ENCODE measurements around the gene LOXL1.

The LOXL1 gene

DNA sequence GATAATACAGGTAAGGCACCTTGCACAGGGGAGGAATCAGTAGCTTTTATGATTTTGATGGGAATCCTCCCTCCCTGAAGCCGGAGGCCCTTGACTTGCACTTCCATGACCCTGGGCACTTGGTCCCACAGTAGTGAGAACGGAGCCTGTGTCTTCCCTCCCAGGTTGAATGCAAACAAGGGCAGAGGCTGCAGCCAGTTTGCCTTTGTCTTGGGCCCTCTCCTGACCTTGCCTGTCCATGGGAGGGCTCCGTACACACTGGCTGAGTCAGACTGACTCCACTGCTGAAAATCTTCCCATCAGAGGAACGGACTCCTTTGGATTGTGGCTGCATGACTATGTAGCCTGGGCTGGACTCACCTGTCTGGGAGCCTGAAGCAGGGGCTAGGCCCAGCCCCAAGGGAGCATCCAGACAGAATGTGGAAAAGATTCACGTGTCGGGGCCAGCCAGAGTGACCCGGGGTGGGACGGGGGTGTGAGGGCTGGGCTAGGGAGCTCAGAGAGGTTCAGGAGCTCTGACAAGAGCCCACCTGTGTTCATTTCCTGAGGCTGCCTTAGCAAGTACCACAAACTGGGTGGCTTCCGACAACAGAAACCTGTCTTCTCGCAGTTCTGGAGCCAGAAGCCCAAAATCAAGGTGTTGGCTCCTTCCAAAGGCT is 43.4 kb upstream of the LOXL1 start:
- Histone ChIP-seq H3K27me3 (ENCODE audit: insufficient read depth, low read length, poor library complexity) (no peaks in the 10 kb centered on the region), H3K9me3 (ENCODE audit: insufficient read depth, low read length, severe bottlenecking) (no peaks in the 10 kb centered on the region), H4K20me1 (ENCODE audit: insufficient read depth, low read length) (no peaks in the 10 kb centered on the region), H3K27ac (ENCODE audit: low read length) (no peak overlapping the region), H2AFZ (ENCODE audit: low read depth, low read length) (no peak overlapping the region), H3K4me2 (ENCODE audit: insufficient read depth, low read length) (no peak overlapping the region), H3K4me1 (ENCODE audit: insufficient read depth, low read length) (no peaks in the 10 kb centered on the region), H3K36me3 (ENCODE audit: insufficient read depth, low read length) (no peaks in the 10 kb centered on the region), H3K79me2 (ENCODE audit: insufficient read depth, low read length) (no peaks in the 10 kb centered on the region), H3K9ac (ENCODE audit: low read depth, low read length) (no peak overlapping the region), H3K4me3 (ENCODE audit: low read depth in 1 of 2, low read length in 2 of 2) (no peak overlapping the region)
- TF ChIP-seq CTCF (IDR thresholded peaks at IDR 0.05; ENCODE audit: borderline replicate concordance, extremely low read depth, low read length, poor library complexity, severe bottlenecking) (no peak), EZH2 (IDR thresholded peaks at IDR 0.05; ENCODE audit: borderline replicate concordance, low read depth, low read length, severe bottlenecking) (no peak)
- ATAC-seq (ENCODE audit: insufficient read depth, low read depth) (no peak), DNase-seq (no peak)

DNA sequence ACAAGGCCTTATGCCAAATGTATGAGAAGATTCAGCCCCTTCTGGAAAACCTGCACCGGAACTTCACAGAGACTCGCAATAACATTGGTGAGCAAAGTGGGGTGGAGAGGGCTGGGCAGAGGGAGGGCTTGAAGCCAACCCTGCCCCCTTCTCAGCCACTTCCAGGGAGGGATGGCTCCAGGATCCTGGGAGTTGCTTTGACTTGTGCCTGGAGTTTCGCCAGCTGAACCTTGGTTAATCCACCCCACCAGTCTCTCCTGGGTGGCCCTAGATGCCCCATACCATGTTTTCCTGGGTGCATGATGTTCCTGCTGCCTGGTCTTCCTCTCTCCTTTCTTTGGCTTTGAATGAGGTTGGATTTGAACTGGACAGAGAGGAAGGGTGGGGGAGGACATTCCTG is 42.1 kb upstream of the LOXL1 start:
- H3K4me1 ChIP-seq (ENCODE audit: insufficient read depth, low read length): no peaks in the 10 kb centered on the region
- H3K4me3 ChIP-seq (ENCODE audit: low read depth in 1 of 2, low read length in 2 of 2): no peak overlapping the region
- no peak for ATAC-seq (ENCODE audit: insufficient read depth, low read depth)
- no peak for DNase-seq
- H4K20me1 ChIP-seq (ENCODE audit: insufficient read depth, low read length): no peaks in the 10 kb centered on the region
- no peak overlapping the region for H3K27ac ChIP-seq (ENCODE audit: low read length)
- TF ChIP-seq CTCF (IDR thresholded peaks at IDR 0.05; ENCODE audit: borderline replicate concordance, extremely low read depth, low read length, poor library complexity, severe bottlenecking) (no peak), EZH2 (IDR thresholded peaks at IDR 0.05; ENCODE audit: borderline replicate concordance, low read depth, low read length, severe bottlenecking) (no peak)
- no peak overlapping the region for H2AFZ ChIP-seq (ENCODE audit: low read depth, low read length)
- H3K27me3 ChIP-seq (ENCODE audit: insufficient read depth, low read length, poor library complexity): no peaks in the 10 kb centered on the region
- H3K9me3 ChIP-seq (ENCODE audit: insufficient read depth, low read length, severe bottlenecking): no peaks in the 10 kb centered on the region
- no peaks in the 10 kb centered on the region for H3K36me3 ChIP-seq (ENCODE audit: insufficient read depth, low read length)
- no peak overlapping the region for H3K4me2 ChIP-seq (ENCODE audit: insufficient read depth, low read length)
- H3K79me2 ChIP-seq (ENCODE audit: insufficient read depth, low read length): no peaks in the 10 kb centered on the region
- H3K9ac ChIP-seq (ENCODE audit: low read depth, low read length): no peak overlapping the region

GRCh38 chr15:73885954-73886700 is 40.1 kb upstream of the LOXL1 start:
- Histone ChIP-seq H3K4me1 (ENCODE audit: insufficient read depth, low read length) (no peaks in the 10 kb centered on the region), H2AFZ (ENCODE audit: low read depth, low read length) (no peak overlapping the region), H3K27me3 (ENCODE audit: insufficient read depth, low read length, poor library complexity) (no peaks in the 10 kb centered on the region), H3K79me2 (ENCODE audit: insufficient read depth, low read length) (no peaks in the 10 kb centered on the region), H4K20me1 (ENCODE audit: insufficient read depth, low read length) (no peaks in the 10 kb centered on the region), H3K4me2 (ENCODE audit: insufficient read depth, low read length) (no peak overlapping the region), H3K9ac (ENCODE audit: low read depth, low read length) (no peak overlapping the region), H3K9me3 (ENCODE audit: insufficient read depth, low read length, severe bottlenecking) (no peaks in the 10 kb centered on the region), H3K4me3 (ENCODE audit: low read depth in 1 of 2, low read length in 2 of 2) (no peak overlapping the region), H3K27ac (ENCODE audit: low read length) (no peak overlapping the region), H3K36me3 (ENCODE audit: insufficient read depth, low read length) (no peaks in the 10 kb centered on the region)
- ATAC-seq (ENCODE audit: insufficient read depth, low read depth) (no peak), DNase-seq (no peak)
- TF ChIP-seq CTCF (IDR thresholded peaks at IDR 0.05; ENCODE audit: borderline replicate concordance, extremely low read depth, low read length, poor library complexity, severe bottlenecking) (no peak), EZH2 (IDR thresholded peaks at IDR 0.05; ENCODE audit: borderline replicate concordance, low read depth, low read length, severe bottlenecking) (no peak)
